Caki2 (cell line): ENCODE measurements around the gene CYP2W1. TPM values are rescaled to one million over a fixed set of nuclear protein-coding genes. Genes with fewer than 3 reads are reported as not detected.

Experiments used
- DNase-seq: peaks from one replicate; pipeline ENCODE4 v3.0.0-alpha.2; 2015; ENCODE audit warnings: low read depth
- in situ Hi-C: cut with HindIII; loops from 2 replicates; pipeline ENCODE4 v1.10.0; 2016; ENCODE audit warnings: low sequenced_read_pairs, low pct_unique_long_range_greater_than_20kb, mixed read lengths
- total RNA-seq: library from RNA; depleted of rRNA; stranded (reverse); fragments of >200 nt; shearing (Covaris generic); gene quantifications from 2 replicates; pipeline ENCODE4 v1.2.3, GENCODE V29; 2014; ENCODE audit warnings: low replicate concordance

CYP2W1 gene
- total RNA-seq, 1 experiment from 2014 or later: not detected

DNA sequence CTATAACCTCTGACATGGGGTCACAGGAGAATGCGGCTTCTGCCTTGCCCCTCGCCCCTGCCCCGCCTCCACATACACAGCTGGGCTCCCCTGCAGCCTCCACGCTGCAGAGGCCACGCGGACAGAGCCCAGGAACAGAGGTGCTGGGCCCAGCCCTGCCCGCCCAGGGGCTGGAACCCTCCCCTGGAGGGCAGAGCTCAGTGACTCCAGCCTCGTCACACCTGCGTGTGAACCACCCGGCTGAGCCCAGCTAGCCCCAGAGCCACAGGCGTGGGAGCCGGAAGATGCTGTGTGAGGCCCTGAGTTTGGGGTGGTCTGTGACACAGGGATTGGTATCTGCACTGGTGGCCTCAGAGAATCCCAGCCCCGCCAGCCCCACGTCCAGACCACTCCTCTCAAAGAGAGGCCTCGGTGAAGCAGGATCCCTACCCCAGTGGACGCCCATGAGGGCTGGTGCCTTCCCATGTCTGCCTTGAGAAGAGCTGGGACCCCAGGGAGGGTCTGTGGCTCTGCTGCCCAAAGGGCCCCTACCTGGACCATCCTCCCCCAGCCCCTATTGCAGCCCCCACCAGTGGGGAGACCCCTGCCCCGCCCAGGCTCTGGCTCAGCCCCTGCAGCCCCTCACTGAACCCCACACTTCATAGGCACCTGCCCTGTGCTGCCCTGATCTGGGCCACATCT is 20.4 kb upstream of the CYP2W1 start:
- in situ Hi-C loops: no loop called here
- no peak for DNase-seq

DNA sequence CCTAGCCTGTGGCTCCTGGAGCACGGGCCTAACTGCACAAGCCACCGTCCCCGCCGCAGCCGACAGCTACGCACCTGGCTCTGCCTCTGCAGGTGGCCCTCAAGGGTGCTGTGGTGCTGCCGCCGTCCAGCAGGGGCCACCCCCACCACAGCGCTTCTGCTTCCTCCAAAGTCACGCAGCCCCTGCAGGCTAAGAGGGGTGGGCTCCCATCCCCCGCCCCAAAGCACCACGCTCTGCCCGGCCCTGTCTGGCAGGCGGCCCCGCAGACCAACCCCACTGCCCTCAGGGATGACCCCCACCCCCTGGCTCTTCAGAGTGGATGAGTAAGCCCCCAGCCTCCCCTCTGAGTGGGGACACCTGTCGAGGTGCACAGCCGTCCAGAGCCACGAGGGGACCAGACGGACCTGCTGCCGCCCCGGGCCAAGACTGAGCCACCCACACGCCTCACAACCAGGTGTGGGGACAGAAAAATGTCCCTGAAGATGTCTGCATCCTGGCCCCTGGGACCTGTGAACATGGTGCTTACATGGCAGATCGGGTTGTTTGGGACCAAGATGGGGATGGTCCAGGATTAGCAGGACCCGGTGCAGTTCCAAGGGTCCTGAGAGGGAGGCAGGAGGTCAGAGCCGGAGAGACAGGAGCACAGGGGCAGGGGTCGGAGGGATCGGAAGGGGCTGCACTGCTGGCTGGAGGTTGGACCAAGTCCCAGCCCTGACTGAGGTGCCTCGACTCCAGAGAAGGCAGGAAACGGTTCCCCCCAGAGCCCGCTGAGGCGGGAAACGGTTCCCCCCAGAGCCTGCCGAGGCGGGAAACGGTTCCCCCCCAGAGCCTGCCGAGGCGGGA is 19.5 kb upstream of the CYP2W1 start:
- in situ Hi-C loops: no loop called here
- no peak for DNase-seq

DNA sequence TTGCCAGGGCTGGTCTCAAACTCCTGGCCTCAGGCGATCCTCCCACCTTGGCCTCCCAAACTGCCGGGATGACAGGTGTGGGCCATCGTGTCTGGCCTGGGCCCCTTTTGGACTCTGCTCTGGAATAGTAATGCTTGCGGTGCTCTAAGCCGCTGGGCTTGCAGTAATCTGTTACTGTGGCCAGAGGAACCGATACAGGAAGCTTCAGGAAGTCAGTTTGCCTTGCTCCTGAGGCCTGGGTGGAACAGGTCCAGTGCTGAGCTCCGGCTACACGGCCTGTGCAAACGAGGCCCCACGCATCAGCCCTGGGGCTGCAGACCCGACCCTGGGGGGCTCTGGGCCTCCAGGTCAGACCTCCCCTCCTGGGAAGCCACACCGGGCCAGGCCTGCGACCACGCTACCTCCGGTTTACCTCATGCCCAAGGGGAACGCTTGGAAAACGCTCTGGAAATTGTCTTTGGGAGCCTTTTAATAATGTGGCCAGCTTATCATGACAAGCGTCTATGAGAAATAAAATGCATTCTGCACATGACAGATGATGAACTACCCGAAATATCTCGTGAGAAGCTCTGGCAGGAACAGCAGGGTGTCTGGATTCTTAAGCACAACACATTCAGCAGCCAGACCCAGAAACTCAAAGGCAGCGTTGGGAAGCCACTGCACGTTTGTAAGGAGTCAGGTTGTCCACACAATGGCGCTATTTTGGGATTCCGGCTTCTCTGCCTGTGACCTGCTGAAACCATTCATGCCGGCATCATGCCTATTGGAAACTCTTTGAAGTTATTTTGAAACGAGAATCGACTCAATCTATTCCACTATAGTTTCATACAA is 18.4 kb upstream of the CYP2W1 start:
- in situ Hi-C loops: no loop called here
- no peak for DNase-seq

DNA sequence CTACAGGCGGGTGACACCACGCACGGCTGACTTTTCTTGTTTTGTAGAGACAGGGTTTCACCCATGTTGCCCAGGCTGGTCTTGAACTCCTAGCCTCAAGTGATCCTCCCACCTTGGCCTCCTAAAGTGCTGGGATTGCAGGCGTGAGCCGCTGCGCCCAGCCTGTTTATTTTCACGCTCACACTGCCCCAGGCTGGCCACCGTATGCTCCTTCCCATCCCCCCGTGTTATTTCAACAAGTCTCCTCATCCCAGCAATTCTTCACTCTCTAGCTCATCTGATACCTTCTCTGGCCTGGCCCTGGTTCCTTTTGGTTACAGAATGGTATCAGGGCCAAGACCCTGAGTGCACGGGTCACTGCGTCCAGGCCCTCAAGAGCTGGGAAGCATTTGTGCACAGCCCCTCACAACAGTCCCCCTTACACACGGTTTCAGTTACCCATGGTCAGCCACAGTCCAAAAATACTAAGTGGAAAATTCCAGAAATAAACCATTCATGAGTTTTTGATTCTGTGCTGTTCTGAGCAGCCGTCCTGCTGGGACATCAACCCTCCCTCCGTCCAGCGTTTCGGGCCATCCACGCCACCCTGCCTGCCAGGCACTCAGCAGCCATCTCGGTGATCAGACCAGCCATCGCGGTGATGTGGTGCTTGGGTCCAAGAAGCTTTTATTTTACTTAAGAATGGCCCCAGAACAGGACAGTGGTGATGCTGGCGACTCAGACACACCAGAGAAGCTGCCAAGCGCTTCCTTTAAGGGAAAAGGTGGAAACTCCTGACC is 16.5 kb upstream of the CYP2W1 start:
- DNase-seq: no peak
- in situ Hi-C loops: no loop called here

DNA sequence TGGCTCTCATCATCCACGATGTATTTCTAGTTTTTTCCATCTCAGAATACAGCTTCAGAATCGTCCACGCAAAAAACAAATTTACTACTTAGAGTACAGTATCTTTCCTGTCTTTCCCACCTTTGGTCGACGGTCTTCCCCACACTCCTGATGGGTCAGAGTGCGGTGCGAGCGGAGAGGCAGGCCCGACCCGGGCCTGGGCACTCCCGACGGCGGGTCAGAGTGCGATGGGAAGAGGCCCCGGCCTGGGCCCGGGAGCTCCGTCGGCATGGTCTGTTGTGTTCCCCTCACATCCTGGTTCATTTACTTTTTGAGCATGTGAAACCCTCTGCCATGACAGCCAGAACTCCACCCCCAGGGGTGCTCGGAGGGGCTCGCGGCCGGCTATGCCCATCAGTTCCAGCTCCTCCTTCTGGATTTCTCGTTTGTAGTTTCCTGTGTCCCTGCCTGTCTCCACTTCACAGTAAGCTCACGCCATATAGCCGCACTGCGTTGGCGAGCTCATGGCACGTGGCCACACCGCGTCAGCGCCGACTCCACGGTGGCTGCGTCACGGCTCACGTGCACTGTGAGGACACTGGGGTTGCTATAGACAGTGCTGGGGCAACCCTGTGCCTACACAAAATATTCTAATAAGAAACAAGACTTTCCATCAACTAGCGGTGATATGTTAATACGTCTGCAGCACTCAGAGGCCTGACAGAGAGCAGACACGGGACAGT is 15.5 kb upstream of the CYP2W1 start:
- in situ Hi-C loops: no loop called here
- no peak for DNase-seq

DNA sequence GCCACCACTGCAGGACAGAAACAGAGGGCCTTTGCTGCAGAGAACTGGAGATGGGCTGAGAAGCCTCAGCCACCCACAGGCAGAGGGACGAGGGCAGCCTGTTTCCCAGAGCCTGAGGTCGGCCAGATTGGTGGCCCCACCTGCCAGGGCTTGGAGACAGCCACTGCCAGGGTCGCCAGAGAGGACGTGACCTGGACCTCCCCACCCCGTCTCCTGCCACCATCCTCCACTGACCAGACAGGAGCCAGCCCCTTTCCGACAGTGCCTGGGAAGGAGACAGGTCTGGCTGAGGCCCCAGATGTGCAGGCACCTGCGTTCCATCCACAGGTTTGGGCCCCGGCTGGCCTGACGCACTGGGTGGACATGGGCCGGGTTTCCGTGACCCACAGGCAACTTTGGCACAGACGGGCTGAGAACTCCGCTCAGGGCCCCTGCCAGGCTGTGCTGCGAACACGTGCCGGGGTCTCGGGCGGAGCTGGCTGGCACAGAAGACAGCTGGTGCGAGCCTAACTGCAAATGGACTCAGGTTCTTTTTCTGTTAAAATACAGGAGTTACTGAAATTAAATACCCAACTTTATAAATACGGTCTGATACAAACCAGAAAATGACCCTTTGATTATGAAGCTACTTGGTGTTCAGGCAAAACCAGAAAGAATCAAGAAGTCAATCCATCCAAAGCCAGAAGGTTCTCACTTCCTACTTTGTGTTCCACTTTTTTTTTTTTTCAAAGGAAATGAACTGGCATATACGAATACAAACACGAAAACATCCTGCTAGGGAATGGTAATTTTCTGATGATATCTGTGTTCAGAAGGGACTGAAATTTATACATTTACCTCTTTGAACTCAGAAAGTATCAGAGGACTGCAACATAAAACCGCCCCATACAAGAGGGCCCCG is 14.5 kb upstream of the CYP2W1 start:
- in situ Hi-C loops: no loop called here
- DNase-seq: no peak

DNA sequence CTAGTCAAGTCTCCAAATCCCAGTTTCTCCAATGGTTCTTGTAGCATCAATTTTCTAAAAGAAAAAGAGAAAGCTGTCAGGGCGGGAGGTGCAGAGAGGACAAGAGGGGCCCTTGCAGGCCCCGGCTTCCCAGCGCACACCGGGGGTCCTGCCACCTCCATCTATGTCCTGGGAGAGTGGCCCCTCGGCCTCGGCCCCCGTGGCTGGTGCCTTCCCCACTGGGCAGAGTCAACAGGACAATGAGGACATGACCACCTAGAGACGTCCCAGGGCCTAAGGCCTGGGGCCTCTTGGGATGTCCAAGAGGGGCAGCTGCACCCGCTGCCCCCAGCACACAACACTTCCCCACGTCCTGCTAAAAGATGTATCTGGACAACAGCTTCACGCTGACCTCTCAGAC is 13.6 kb upstream of the CYP2W1 start:
- no peak for DNase-seq
- in situ Hi-C loops: no loop called here

DNA sequence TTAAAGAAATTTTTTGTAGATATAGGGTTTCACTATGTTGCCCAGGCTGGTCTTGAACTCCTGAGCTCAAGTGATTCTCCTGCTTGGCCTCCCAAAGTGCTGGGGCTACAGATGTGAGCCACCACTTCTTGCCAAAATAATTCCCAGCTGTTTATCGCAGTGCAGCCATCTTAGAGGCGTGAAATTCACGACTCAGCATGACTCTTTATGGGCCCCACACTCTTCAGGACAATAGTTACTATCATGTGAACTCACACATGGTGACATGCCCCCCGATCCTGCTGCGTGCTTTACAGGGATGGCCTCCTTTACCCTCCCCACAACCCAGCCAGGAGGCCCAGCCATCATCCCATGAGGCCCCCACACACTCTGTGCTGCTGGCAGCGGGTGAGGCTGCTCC is 12.2 kb upstream of the CYP2W1 start:
- no peak for DNase-seq
- in situ Hi-C loops: no loop called here

DNA sequence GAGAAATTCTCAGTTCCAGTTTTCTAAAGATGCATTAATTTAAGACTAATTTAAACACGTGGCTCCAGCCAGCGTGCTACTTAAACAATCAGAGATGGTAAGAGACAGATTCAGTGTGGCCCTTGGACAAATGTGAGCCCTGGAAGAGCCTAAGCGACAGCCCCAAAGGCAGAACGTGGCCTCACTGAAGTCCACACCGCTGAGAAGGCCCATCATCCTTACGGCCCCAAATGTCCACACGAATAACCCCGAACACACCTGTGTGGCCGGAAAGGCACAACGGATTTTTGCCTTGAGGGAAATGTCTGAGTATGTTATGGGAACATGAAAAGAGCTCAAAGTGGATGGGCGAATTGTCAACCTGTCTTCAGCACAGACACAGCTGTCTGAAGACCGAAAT is 10.9 kb upstream of the CYP2W1 start:
- DNase-seq: no peak
- in situ Hi-C loops: no loop called here

DNA sequence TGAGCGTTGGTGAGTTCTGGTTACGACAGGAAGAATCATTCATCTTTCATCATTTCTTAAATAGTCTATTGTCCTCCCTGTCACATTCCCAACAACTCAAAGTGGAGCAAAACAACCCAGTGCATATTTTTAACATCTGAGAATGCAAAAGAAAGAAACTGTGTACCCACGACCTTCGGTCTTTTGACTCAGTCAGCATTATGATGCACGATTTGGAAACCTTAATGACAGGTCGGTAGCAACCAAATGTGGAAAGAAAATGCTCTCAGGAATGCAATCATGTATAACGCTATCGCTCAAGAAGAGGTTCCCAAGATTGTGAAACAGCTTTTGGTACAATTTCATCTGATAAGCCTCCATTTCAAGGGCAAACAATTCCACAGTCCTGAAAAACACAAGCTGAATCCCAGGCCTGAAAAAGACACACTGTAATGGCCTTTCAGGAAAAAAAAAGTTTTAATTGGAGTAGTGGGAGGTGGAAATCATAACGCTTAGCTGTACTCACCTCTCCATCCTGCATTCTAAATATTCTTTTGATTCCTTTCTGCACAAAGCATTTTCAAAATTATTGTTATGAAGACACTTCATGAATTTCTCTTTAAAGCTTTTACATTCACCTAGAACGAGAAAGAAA is 10.2 kb upstream of the CYP2W1 start:
- in situ Hi-C loops: no loop called here
- DNase-seq: no peak

DNA sequence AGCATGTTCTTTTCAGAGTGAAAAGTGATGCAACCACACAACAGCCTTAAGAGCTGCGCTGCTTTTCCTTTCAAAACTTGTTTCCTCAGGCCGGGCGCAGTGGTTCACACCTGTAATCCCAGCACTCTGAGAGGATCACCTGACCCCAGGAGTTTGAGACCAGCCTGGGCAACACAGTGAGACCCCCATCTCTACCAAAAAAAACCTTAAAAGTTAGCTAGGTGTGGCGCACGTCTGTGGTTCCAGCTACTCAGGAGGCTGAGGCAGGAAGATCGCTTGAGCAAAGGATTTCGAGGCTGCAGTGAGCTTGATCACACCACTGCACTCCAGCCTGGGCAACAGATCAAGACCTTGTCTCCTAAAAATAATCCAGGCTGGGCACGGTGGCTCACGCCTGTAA is 9.7 kb upstream of the CYP2W1 start:
- no peak for DNase-seq
- in situ Hi-C loops: no loop called here

DNA sequence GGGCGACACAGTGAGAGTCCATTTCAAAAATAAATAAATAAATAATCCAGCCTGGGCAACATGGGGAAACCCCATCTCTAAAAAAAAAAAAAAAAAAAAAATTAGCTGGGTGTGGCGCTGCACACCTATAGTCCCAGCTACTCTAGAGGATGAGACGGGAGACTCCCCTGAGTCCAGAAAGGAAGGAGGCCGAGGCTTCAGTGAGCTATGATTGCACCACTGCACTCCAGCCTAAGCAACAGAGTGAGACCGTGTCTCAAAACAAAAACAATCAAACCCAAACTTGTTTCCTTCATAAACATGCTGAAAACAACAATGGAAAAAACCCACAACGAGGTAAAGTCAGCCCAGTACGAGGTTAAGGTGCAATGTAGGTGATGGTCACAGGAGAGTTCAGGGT is 8.8 kb upstream of the CYP2W1 start:
- in situ Hi-C loops: no loop called here
- DNase-seq: no peak

DNA sequence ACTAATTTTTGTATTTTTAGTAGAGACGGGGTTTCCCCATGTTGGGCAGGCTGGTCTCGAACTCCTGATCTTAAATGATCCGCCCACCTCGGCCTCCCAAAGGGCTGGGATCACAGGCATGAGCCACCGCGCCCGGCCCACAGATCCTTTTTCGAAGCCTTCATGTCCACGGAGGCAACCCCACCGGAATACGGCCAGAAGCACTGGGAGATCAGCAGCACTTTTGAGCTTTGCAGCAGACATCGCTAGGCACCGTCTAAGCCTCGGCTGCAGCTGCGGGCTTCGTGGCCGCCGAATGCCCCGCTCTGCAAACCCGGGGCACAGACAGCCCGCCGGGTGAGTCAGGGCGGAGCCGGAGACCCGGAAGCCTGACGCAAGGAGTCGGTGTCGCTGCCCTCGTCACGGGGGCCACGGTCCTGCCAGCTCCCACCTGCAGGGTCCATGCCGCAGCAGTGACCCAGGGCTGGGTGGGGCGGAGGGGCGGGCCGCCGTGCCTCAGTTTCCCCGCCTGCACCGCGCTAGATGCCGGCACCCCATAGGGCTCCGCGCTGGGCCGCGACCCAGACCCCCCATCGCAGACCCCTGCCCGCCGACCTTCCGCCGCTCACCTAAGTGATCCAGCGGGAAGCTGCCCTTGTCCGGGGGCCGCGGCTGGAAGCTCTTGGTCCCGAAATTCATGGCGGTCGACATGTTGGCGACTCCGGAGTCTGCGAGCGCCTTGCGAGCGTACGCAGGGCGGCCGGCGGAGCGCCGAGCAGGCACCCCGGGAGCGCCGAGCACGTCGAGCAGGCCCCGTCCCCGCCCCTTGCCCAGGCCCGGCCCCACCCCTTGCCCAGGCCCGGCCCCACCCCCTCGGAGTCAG is 7.9 kb upstream of the CYP2W1 start, which contains the start of gene COX19:
COX19 (minus strand) TSS at position 730 of the 862 bp plus-strand sequence; CDS start at position 690, 40 bp downstream.
- peak; percentile 68 for DNase-seq
- in situ Hi-C loops: no loop called here

DNA sequence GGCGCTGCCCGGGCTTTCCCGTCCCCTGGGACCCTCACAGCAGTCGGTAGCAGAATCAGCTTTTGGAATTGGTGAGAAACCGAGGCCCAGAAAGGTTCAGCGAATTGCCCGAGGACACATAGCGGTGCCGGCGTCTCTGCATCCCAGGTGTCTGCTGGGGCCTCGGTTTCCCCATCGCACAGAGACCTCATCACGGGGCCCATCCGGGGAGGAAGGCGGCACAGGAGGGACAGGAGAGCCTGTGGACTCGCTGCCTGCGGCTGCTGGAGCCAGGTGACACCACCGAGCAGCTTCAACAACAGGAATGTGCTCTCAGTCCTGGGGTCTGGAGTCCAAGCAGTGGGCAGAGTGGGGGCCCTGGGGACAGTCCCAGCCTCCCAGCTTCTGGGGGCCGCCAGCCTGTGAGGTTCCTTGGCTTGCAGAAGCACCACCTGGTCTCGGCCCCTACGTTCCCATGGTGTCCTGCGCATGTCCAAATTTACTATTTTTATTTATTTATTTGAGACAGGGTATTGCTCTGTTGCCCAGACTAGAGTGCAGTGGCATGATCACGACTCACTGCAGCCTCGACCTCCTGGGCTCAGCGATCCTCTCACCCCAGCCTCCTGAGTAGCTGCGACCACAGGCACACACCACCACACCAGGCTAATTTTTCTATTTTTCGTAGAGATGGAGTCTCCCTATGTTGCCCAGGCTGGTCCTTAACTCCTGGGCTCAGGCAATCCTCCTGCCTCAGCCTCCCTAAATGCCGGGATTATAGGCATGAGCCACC is 7.1 kb upstream of the CYP2W1 start:
- DNase-seq: no peak
- in situ Hi-C loops: no loop called here

DNA sequence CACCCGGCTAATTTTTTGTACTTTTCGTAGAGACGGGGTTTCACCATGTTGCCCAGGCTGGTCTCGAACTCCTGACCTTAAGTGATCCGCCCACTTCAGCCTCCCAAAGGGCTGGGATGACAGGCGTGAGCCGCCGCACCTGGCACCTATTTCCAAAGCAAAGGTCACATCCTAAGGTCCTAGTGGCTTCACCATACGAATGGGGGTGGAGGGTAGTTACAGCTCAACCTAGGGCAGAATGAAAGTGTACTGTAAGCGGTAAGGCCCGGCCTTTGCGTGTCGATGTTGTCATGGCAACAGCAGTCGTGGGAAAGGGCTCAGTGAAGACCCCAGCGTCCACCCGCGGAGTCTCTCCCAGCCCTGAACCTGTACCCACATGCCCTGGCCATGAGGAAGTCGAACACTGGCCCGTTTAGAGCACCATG is 6.1 kb upstream of the CYP2W1 start:
- in situ Hi-C loops: no loop called here
- DNase-seq: no peak
